T-helper 2 cell treated with Interferon-gamma antibody and Interleukin-4, amounts not matched to agents 5 μg/mL and 100 μg/mL, for 36 hours (primary cell): ENCODE results near the gene RPL28.

Experiments
- DNase-seq: peaks from one replicate; pipeline ENCODE4 v3.0.0; 2021; ENCODE audit warnings: low spot score
- H3K27ac Mint-ChIP-seq: one replicate; pipeline ENCODE4 v1.8.0; 2021; ENCODE audit warnings: mild to moderate bottlenecking, mixed read lengths
- H3K27me3 Mint-ChIP-seq: one replicate; pipeline ENCODE4 v1.8.0; 2021; ENCODE audit warnings: low read depth, mixed read lengths
- H3K36me3 Mint-ChIP-seq: one replicate; pipeline ENCODE4 v1.8.0; 2021; ENCODE audit warnings: low read depth, mixed read lengths
- H3K4me1 Mint-ChIP-seq: one replicate; pipeline ENCODE4 v1.8.0; 2021; ENCODE audit warnings: low read depth, mixed read lengths
- H3K4me3 Mint-ChIP-seq: one replicate; pipeline ENCODE4 v1.8.0; 2022; ENCODE audit warnings: mild to moderate bottlenecking, moderate library complexity, mixed read lengths
- H3K9me3 Mint-ChIP-seq: one replicate; pipeline ENCODE4 v1.8.0; 2021; ENCODE audit warnings: mixed read lengths

The RPL28 gene

DNA sequence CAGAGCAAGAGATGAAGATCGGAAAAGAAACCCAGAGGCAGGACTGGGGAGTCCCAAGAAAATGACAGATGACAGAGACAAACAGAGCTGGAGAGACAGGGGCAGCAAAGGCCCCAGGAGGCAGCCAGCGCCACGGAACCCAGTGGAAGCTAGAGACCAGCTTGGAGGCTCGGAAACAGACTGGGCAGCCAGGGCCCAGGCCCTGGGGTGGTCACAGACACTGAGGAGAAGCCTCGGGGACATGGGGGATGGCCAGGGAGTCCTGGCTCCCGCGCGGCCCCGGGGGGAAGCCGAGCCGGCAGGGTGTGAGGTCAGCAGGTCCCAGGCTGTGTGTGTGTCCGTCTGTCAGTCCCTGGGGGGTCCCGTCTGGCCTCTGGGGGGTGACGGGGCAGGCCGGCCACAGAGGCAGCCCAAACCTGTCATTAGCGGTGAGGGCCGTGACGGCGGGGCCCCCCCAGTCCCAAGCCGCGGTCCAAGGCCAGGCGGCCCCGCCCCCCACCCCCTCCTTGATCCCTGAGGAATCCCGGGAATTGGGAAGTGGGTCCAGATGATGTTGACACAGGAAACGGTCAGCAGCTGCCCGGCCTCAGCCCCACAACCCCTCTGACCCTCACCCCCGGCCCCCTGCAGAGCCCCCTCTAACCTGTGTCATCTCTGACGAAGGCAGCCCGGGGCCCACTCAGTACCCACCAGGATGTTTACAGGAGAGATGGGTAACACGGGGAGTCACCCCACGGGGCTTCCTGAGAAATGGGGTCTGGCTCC lies 11.6 kb upstream of the RPL28 start:
- no peaks in the 10 kb centered on the region for H3K36me3 Mint-ChIP-seq
- no peaks in the 10 kb centered on the region for H3K4me1 Mint-ChIP-seq
- no peak overlapping the region for H3K27ac Mint-ChIP-seq
- no peak overlapping the region for H3K4me3 Mint-ChIP-seq
- no peaks in the 10 kb centered on the region for H3K9me3 Mint-ChIP-seq
- peaks cover 31% of the 10 kb centered on the region for H3K27me3 Mint-ChIP-seq
- DNase-seq = no peak

- Mint-ChIP-seq H3K27me3 (peaks cover 15% of the 10 kb centered on the region), H3K4me1 (no peaks in the 10 kb centered on the region), H3K4me3 (no peak within 1 kb of the TSS), H3K27ac (no peak within 1 kb of the TSS), H3K9me3 (no peaks in the 10 kb centered on the region), H3K36me3 (peaks cover under 1% of the 10 kb centered on the region)
- DNase-seq = no peak
Measured at GRCh38 chr19:55376241-55376933, 9.3 kb upstream of the RPL28 start, which contains the start of gene TMEM190. TMEM190 (plus strand) TSS chr19:55376826; CDS start chr19:55376854, 28 bp downstream.

DNA sequence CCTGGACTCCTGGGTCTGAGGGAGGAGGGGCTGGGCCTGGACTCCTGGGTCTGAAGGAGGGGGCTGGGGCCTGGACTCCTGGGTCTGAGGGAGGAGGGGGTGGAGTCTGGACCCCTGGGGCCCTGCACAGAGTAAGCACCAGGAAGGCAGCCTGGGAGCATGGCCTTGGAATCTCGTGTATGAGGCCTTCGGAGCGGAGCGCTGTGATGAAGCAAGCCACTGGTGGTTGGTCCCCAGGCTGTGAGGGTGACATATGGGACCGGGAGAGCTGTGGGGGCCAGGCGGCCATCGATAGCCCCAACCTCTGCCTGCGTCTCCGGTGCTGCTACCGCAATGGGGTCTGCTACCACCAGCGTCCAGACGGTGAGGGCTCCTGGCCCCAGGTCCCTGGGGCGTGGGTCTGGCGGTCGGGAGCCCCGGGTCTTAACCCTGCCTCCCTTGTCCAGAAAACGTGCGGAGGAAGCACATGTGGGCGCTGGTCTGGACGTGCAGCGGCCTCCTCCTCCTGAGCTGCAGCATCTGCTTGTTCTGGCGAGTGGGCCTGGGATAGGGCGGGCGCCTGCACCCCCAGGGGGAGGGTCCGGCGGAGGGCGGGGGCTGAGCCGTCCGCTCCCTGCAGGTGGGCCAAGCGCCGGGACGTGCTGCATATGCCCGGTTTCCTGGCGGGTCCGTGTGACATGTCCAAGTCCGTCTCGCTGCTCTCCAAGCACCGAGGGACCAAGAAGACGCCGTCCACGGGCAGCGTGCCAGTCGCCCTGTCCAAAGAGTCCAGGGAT lies 8.2 kb upstream of the RPL28 start:
- Mint-ChIP-seq H3K27me3 (peaks cover 7% of the 10 kb centered on the region), H3K4me3 (no peak overlapping the region), H3K27ac (no peak overlapping the region), H3K9me3 (no peaks in the 10 kb centered on the region), H3K4me1 (peaks cover 9% of the 10 kb centered on the region), H3K36me3 (peaks cover 11% of the 10 kb centered on the region)
- no peak for DNase-seq

GRCh38 chr19:55379174-55379573 lies 6.6 kb upstream of the RPL28 start:
- H3K27ac Mint-ChIP-seq = no peak overlapping the region
- H3K4me3 Mint-ChIP-seq = no peak overlapping the region
- peaks cover 14% of the 10 kb centered on the region for H3K4me1 Mint-ChIP-seq
- H3K9me3 Mint-ChIP-seq = no peaks in the 10 kb centered on the region
- H3K36me3 Mint-ChIP-seq = peaks cover 11% of the 10 kb centered on the region
- no peak for DNase-seq
- no peaks in the 10 kb centered on the region for H3K27me3 Mint-ChIP-seq

DNA sequence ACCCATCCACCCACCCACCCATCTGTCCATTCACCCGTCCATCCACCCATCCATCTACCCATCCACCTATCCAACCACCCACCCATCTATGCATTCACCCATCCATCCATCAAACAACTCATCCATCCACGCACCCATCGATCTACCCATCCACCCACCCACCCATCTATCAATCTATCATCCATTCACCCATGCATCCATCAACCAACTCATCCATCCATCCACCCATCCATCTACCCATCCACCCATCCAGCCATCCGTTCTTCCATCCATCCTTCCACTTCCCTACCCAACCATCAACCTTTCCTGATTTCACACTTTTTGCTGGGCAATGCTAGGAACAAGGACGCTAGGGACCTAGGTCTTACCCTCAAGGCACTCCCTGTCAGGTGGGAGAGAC lies 3.7 kb upstream of the RPL28 start:
- Mint-ChIP-seq H3K4me1 (peaks cover 27% of the 10 kb centered on the region), H3K9me3 (no peaks in the 10 kb centered on the region), H3K4me3 (peak overlapping the region; percentile 90), H3K27ac (peak overlapping the region; percentile 69), H3K36me3 (peaks cover 27% of the 10 kb centered on the region), H3K27me3 (no peaks in the 10 kb centered on the region)
- no peak for DNase-seq

- no peaks in the 10 kb centered on the region for H3K9me3 Mint-ChIP-seq
- peak overlapping the region; percentile 92 for H3K27ac Mint-ChIP-seq
- H3K4me1 Mint-ChIP-seq = peaks cover 32% of the 10 kb centered on the region
- no peaks in the 10 kb centered on the region for H3K27me3 Mint-ChIP-seq
- DNase-seq = no peak
- peaks cover 33% of the 10 kb centered on the region for H3K36me3 Mint-ChIP-seq
- H3K4me3 Mint-ChIP-seq = peak overlapping the region; percentile 90
Measured at GRCh38 chr19:55382522-55383054, 3.1 kb upstream of the RPL28 start.

DNA sequence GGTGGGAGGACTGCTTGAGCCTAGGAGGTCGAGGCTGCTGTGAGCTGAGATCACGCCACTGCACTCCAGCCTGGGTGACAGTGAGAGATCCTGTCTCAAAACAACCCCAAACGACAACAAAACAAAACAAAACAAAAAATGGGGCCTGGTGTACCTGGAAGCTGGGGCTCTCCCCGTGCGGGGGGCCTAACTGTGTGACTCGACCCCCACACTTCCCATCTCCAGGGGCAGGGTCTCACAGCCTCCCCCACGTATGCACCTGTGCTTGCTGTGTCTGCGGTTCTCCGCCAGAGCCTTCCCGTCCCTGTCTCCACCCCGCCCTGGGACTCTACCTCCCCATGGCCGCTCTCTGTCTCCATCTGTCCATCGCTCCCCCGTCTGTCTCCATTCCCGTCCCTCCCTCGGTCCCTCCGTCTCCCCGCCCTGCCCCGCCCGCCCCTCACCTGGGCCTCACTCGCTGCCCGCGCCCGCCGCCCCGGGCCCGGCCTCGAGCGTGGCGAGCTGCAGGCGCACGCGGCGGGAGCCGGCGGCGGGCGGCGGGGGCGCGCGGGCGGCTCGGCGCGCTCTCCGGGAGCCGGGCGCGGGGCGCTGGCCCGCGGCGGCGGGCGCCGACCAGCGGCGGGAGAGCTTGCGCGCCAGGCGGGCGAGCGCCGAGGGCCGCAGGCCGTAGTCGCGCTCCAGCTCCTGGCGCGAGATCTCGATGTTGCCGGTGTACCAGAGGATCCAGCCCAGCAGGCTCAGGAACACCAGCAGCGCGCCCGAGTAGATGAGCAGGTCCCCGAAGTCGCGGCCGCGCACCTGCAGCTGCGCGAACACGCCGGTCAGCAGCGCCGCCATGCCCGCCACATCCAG lies 2.2 kb upstream of the RPL28 start:
- no peaks in the 10 kb centered on the region for H3K9me3 Mint-ChIP-seq
- H3K27ac Mint-ChIP-seq = peak overlapping the region; percentile 92
- H3K36me3 Mint-ChIP-seq = peaks cover 41% of the 10 kb centered on the region
- peak; percentile 47 for DNase-seq
- peaks cover 33% of the 10 kb centered on the region for H3K4me1 Mint-ChIP-seq
- peak overlapping the region; percentile 90 for H3K4me3 Mint-ChIP-seq
- H3K27me3 Mint-ChIP-seq = no peaks in the 10 kb centered on the region

GRCh38 chr19:55384131-55384919 lies 1.4 kb upstream of the RPL28 start, which contains the start of gene TMEM238:
TMEM238 (minus strand) TSS chr19:55384292; CDS start chr19:55384259, 33 bp downstream.
- peaks cover 33% of the 10 kb centered on the region for H3K4me1 Mint-ChIP-seq
- peak; percentile 49 for DNase-seq
- H3K36me3 Mint-ChIP-seq = peaks cover 47% of the 10 kb centered on the region
- H3K9me3 Mint-ChIP-seq = no peaks in the 10 kb centered on the region
- H3K4me3 Mint-ChIP-seq = peak within 1 kb of the TSS; percentile 99
- H3K27ac Mint-ChIP-seq = peak within 1 kb of the TSS; percentile 98
- H3K27me3 Mint-ChIP-seq = no peaks in the 10 kb centered on the region

GRCh38 chr19:55384920-55385723 lies 610 bp upstream of the RPL28 start:
- DNase-seq = peak; percentile 94
- Mint-ChIP-seq H3K27me3 (no peaks in the 10 kb centered on the region), H3K36me3 (peaks cover 54% of the 10 kb centered on the region), H3K27ac (peak overlapping the region; percentile 98), H3K9me3 (no peaks in the 10 kb centered on the region), H3K4me3 (peak overlapping the region; percentile 99), H3K4me1 (peaks cover 37% of the 10 kb centered on the region)

DNA sequence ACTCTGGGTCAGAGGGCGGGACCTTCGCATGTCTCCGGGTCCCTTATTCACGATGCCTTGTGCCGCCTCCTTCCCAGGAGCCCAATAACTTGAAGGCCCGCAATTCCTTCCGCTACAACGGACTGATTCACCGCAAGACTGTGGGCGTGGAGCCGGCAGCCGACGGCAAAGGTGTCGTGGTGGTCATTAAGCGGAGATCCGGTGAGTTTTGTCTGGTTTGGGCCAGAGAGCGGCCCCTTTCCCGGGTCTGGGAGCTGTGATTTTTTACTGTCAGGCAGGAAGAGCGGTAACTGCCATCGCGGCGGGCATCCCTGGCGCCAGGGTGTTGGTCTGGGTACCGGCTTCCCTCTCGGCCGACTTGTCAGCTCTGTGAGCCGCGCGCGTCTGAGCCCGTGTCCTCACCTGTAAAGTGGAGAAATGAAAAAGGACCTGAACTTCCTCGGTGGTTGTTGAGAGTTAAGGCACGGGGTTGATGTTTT lies 800 bp downstream of the RPL28 start:
- Mint-ChIP-seq H3K27me3 (no peaks in the 10 kb centered on the region), H3K27ac (peak overlapping the region; percentile 98), H3K36me3 (peaks cover 59% of the 10 kb centered on the region), H3K4me3 (peak overlapping the region; percentile 99), H3K9me3 (no peaks in the 10 kb centered on the region), H3K4me1 (peaks cover 41% of the 10 kb centered on the region)
- DNase-seq = peak; percentile 39

- peaks cover 54% of the 10 kb centered on the region for H3K36me3 Mint-ChIP-seq
- no peak for DNase-seq
- H3K4me3 Mint-ChIP-seq = peak overlapping the region; percentile 99
- peaks cover 32% of the 10 kb centered on the region for H3K4me1 Mint-ChIP-seq
- H3K9me3 Mint-ChIP-seq = no peaks in the 10 kb centered on the region
- peak overlapping the region; percentile 41 for H3K27ac Mint-ChIP-seq
- H3K27me3 Mint-ChIP-seq = no peaks in the 10 kb centered on the region
Measured at GRCh38 chr19:55387736-55388497, 2.2 kb downstream of the RPL28 start.
